Gastrocnemius medialis (tissue), 4 donors: ENCODE results near the gene VEGFA. TPM values are rescaled to one million over a fixed set of nuclear protein-coding genes. Genes with fewer than 3 reads are reported as not detected.
A peak's percentile ranks its signal among the peaks of the same experiment; 100 is the strongest.

Experiments used
- ATAC-seq, 2 donors: fragments of 150-250 bp; one replicate each; pipeline ENCODE4 v1.9.1; 2016
- DNase-seq, 2 donors: peaks; one replicate each; pipeline ENCODE4 v3.0.0-alpha.2; 2019
- H3K27ac ChIP-seq, 4 donors: fragments of 200-600 bp; sonication (generic); 1 replicate in 1 of 4; 2 replicates in 3 of 4; pipeline ENCODE4 v1.5.1; 2016 to 2018; ENCODE audit warnings: mild to moderate bottlenecking in 2 of 4, moderate library complexity in 1 of 4
- H3K27me3 ChIP-seq, 3 donors: fragments of 200-600 bp; sonication (generic) in 2 of 3; 1 replicate in 1 of 3; 2 replicates in 2 of 3; pipeline versions ENCODE4 v1.5.1 to v1.6.0; 2016 to 2019; ENCODE audit warnings: mild to moderate bottlenecking in 1 of 3, moderate library complexity in 1 of 3
- H3K36me3 ChIP-seq, 2 donors: fragments of 200-600 bp; sonication (generic) in 1 of 2; one replicate each; pipeline ENCODE4 v1.5.1; 2017 to 2018
- H3K4me1 ChIP-seq, 2 donors: fragments of 200-600 bp; sonication (generic) in 1 of 2; one replicate each; pipeline ENCODE4 v1.5.1; 2016 to 2017; ENCODE audit warnings: mild to moderate bottlenecking in 2 of 2
- H3K4me3 ChIP-seq, 4 donors: fragments of 200-600 bp; sonication (generic) in 3 of 4; 1 replicate in 1 of 4; 2 replicates in 3 of 4; pipeline ENCODE4 v1.5.1; 2016 to 2019; ENCODE audit warnings: mild to moderate bottlenecking in 2 of 4
- H3K9me3 ChIP-seq, 3 donors: fragments of 200-600 bp; sonication (generic) in 2 of 3; 1 replicate in 1 of 3; 2 replicates in 2 of 3; pipeline ENCODE4 v1.5.1; 2016 to 2019
- POLR2A ChIP-seq, 2 donors: fragments of 450-650 bp; IDR thresholded peaks; one replicate each; pipeline ENCODE4 v1.6.1; 2017; ENCODE audit warnings: antibody characterized with exemption in 2 of 2, mild to moderate bottlenecking in 2 of 2, moderate library complexity in 2 of 2
- in situ Hi-C, 4 donors: fragments of 200-750 bp; cut with MboI; loops; one replicate each; pipeline versions ENCODE4 v1.15.0 to v1.8.0; 2017; ENCODE audit warnings: low sequenced_read_pairs in 4 of 4
- intact Hi-C: fragments of 100-400 bp; cut with DNase I; formaldehyde crosslinking; loops from one replicate; pipeline ENCODE4 v1.15.1; 2023; ENCODE audit warnings: low total_unique reads
- total RNA-seq, 4 donors: library from RNA; depleted of rRNA; stranded (reverse); fragments of >200 nt; gene quantifications; one replicate each; pipeline versions ENCODE4 v1.1.0 to v1.2.3, GENCODE V29; 2016
- TF ChIP-seq, protein P1 (sequence below), 5 experiments: fragments of 450-650 bp in 3 of 5; fragments of 200-600 bp in 2 of 5; sonication (generic) in 2 of 5; IDR thresholded peaks in 4 of 5; conservative IDR thresholded peaks in 1 of 5; 1 replicate in 4 of 5; 2 replicates in 1 of 5; pipeline ENCODE4 v1.5.1; 2016 to 2019; ENCODE audit warnings: antibody characterized with exemption in 5 of 5, mild to moderate bottlenecking in 3 of 5, moderate library complexity in 3 of 5

Gene VEGFA
- 100 to 1,000 TPM in 3 of 4 donors, 10 to 100 TPM in 1; 66.4 to 195 (median 149) TPM for total RNA-seq

DNA sequence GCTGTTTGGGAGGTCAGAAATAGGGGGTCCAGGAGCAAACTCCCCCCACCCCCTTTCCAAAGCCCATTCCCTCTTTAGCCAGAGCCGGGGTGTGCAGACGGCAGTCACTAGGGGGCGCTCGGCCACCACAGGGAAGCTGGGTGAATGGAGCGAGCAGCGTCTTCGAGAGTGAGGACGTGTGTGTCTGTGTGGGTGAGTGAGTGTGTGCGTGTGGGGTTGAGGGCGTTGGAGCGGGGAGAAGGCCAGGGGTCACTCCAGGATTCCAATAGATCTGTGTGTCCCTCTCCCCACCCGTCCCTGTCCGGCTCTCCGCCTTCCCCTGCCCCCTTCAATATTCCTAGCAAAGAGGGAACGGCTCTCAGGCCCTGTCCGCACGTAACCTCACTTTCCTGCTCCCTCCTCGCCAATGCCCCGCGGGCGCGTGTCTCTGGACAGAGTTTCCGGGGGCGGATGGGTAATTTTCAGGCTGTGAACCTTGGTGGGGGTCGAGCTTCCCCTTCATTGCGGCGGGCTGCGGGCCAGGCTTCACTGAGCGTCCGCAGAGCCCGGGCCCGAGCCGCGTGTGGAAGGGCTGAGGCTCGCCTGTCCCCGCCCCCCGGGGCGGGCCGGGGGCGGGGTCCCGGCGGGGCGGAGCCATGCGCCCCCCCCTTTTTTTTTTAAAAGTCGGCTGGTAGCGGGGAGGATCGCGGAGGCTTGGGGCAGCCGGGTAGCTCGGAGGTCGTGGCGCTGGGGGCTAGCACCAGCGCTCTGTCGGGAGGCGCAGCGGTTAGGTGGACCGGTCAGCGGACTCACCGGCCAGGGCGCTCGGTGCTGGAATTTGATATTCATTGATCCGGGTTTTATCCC, at the start of gene VEGFA:
Gene VEGFA (plus strand): TSS at position 686 of the 846 bp plus-strand sequence.
- in situ Hi-C loops: loop anchor here (5.0 to 10.0 kb wide), 4 partner anchors 38 to 308 kb away; no protein-coding TSS in a partner anchor
- no peaks in the 10 kb centered on the region for H3K27me3 ChIP-seq
- ATAC-seq (peak; percentile 51 to 55), DNase-seq (peak; percentile 80 to 89)
- no peaks in the 10 kb centered on the region for H3K9me3 ChIP-seq
- TF ChIP-seq, protein P1, sequence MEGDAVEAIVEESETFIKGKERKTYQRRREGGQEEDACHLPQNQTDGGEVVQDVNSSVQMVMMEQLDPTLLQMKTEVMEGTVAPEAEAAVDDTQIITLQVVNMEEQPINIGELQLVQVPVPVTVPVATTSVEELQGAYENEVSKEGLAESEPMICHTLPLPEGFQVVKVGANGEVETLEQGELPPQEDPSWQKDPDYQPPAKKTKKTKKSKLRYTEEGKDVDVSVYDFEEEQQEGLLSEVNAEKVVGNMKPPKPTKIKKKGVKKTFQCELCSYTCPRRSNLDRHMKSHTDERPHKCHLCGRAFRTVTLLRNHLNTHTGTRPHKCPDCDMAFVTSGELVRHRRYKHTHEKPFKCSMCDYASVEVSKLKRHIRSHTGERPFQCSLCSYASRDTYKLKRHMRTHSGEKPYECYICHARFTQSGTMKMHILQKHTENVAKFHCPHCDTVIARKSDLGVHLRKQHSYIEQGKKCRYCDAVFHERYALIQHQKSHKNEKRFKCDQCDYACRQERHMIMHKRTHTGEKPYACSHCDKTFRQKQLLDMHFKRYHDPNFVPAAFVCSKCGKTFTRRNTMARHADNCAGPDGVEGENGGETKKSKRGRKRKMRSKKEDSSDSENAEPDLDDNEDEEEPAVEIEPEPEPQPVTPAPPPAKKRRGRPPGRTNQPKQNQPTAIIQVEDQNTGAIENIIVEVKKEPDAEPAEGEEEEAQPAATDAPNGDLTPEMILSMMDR (IDR thresholded peaks at IDR 0.05 in 4 of 5, conservative IDR thresholded peaks at IDR 0.05 in 1 of 5): peak; percentile 99 to 100 (median 99)
- TF ChIP-seq POLR2A (IDR thresholded peaks at IDR 0.05): peak; percentile 97 to 98
- peak within 1 kb of the TSS; percentile 74 to 91 (median 85) for H3K4me3 ChIP-seq
- no peaks in the 10 kb centered on the region for H3K36me3 ChIP-seq
- intact Hi-C loops: loop anchor here (1.0 to 5.0 kb wide), 8 partner anchors 47 to 478 kb away; partner anchors contain the start of genes HSP90AB1 and SLC29A1
- H3K27ac ChIP-seq: peak within 1 kb of the TSS; percentile 94 to 100 (median 98)
- H3K4me1 ChIP-seq: peaks cover 4 to 20% of the 10 kb centered on the region in 2 donors

GRCh38 chr6:43720999-43721398, 49.0 kb upstream of the VEGFA start:
- ATAC-seq (no peak), DNase-seq (no peak)
- Histone ChIP-seq H3K4me3 (no peak overlapping the region), H3K27me3 (no peaks in the 10 kb centered on the region), H3K4me1 (peaks cover 5 to 16% of the 10 kb centered on the region in 2 donors), H3K9me3 (no peaks in the 10 kb centered on the region), H3K36me3 (no peaks in the 10 kb centered on the region), H3K27ac (no peak overlapping the region)
- intact Hi-C loops (no loop called here), in situ Hi-C loops (no loop called here)
- no peak for TF ChIP-seq POLR2A (IDR thresholded peaks at IDR 0.05)
- TF ChIP-seq, protein P1 (IDR thresholded peaks at IDR 0.05 in 4 of 5, conservative IDR thresholded peaks at IDR 0.05 in 1 of 5): no peak

DNA sequence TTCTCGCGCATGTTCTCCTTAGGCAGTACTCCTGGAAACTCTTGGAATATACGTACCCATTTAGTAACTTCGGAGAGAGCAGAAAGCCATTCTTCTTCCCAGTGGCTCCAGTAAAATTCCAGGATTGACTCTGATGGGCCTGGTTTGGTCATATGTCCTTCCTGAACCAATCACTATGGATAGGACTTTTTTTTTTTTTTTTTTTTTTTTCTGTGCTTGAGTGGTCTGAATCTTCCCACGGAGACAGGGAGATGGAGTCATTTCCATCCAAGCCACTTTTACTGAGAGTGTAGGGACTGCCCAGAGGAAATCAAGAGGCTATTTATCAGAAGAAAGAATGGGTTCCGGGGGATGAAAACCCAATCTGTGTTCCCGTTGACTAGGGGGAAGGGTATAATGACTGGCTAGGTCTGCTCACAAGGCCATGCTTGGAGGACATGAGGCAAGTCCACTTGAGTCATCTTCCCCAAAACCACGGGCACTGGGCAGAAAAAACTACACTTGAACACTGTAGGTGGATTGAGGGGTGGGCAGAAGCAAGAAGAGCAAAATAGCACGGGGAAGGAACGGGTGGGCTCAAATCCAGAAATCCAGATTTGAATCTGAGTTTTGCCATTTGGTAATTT, 47.0 kb upstream of the VEGFA start:
- no peaks in the 10 kb centered on the region for H3K36me3 ChIP-seq
- no peak for ATAC-seq
- intact Hi-C loops: no loop called here
- H3K27ac ChIP-seq: no peak overlapping the region
- no peaks in the 10 kb centered on the region for H3K27me3 ChIP-seq
- TF ChIP-seq, protein P1 (IDR thresholded peaks at IDR 0.05 in 4 of 5, conservative IDR thresholded peaks at IDR 0.05 in 1 of 5): no peak
- TF ChIP-seq POLR2A (IDR thresholded peaks at IDR 0.05): no peak
- H3K4me3 ChIP-seq: no peak overlapping the region
- no peaks in the 10 kb centered on the region for H3K9me3 ChIP-seq
- peaks cover 0 to 7% of the 10 kb centered on the region in 2 donors for H3K4me1 ChIP-seq
- no peak for DNase-seq
- in situ Hi-C loops: no loop called here

GRCh38 chr6:43723737-43724295, 46.2 kb upstream of the VEGFA start:
- in situ Hi-C loops (no loop called here), intact Hi-C loops (no loop called here)
- Histone ChIP-seq H3K27ac (no peak overlapping the region), H3K36me3 (no peaks in the 10 kb centered on the region), H3K4me3 (no peak overlapping the region), H3K27me3 (no peaks in the 10 kb centered on the region), H3K9me3 (no peaks in the 10 kb centered on the region), H3K4me1 (no peaks in the 10 kb centered on the region)
- ATAC-seq (peak in 1 of 2 donors; percentile 48), DNase-seq (no peak)
- TF ChIP-seq, protein P1 (IDR thresholded peaks at IDR 0.05 in 4 of 5, conservative IDR thresholded peaks at IDR 0.05 in 1 of 5): peak in 3 of 5 experiments; percentile 23 to 46 (median 42)
- no peak for TF ChIP-seq POLR2A (IDR thresholded peaks at IDR 0.05)
